WERI-Rb-1 (cell line): ENCODE data around the gene SASS6.

Experiments
- DNase-seq: peaks from one replicate; pipeline ENCODE4 v3.0.0-alpha.2; 2020
- H3K27ac ChIP-seq: fragments of 250-450 bp; sonication (Bioruptor Pico); 2 replicates; pipeline ENCODE4 v1.5.1; 2020; ENCODE audit warnings: mild to moderate bottlenecking, moderate library complexity
- H3K27me3 ChIP-seq: fragments of 250-450 bp; sonication (Bioruptor Pico); 2 replicates; pipeline ENCODE4 v1.5.1; 2021; ENCODE audit warnings: mild to moderate bottlenecking, low read depth, moderate library complexity; ENCODE audit not compliant: insufficient read depth, severe bottlenecking
- H3K36me3 ChIP-seq: fragments of 250-450 bp; sonication (Bioruptor Pico); 2 replicates; pipeline ENCODE4 v1.5.1; 2020; ENCODE audit warnings: mild to moderate bottlenecking, moderate library complexity
- H3K4me3 ChIP-seq: 2 replicates; pipeline ENCODE4 v1.5.1; 2011; ENCODE audit warnings: low read depth, mild to moderate bottlenecking, control low read depth, low read length
- H3K9me3 ChIP-seq: fragments of 250-450 bp; sonication (Bioruptor Pico); 2 replicates; pipeline ENCODE4 v1.5.1; 2021; ENCODE audit warnings: mild to moderate bottlenecking, moderate library complexity; ENCODE audit not compliant: severe bottlenecking
- TF ChIP-seq, protein P1 (sequence below): IDR thresholded peaks from 2 replicates; pipeline ENCODE4 v1.5.1; 2011; ENCODE audit warnings: low read depth, mild to moderate bottlenecking, control low read depth, inconsistent platforms, low read length

The SASS6 gene

DNA sequence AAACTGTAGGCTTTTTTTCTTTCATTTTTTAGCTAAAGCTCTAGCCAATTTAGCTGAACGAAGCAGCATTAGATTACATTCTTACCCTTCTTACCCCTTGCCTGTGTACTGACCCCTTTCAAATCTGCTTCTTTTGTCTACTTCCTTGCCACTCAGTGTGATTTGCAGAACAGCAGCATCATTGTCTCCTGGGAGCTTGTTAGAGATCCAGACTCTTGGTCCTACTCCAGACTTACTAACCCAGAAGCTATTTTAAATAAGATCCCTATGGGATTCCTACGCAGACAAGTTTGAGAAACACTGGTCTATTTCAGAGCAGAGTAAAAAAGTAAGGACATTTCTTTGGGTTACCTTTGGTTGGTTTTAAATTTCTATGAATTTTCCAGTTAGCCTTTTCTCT lies 31.5 kb upstream of the SASS6 start:
- Histone ChIP-seq H3K9me3 (no peaks in the 10 kb centered on the region), H3K27me3 (no peaks in the 10 kb centered on the region), H3K27ac (no peak overlapping the region), H3K36me3 (no peaks in the 10 kb centered on the region), H3K4me3 (no peak overlapping the region)
- TF ChIP-seq, protein P1, sequence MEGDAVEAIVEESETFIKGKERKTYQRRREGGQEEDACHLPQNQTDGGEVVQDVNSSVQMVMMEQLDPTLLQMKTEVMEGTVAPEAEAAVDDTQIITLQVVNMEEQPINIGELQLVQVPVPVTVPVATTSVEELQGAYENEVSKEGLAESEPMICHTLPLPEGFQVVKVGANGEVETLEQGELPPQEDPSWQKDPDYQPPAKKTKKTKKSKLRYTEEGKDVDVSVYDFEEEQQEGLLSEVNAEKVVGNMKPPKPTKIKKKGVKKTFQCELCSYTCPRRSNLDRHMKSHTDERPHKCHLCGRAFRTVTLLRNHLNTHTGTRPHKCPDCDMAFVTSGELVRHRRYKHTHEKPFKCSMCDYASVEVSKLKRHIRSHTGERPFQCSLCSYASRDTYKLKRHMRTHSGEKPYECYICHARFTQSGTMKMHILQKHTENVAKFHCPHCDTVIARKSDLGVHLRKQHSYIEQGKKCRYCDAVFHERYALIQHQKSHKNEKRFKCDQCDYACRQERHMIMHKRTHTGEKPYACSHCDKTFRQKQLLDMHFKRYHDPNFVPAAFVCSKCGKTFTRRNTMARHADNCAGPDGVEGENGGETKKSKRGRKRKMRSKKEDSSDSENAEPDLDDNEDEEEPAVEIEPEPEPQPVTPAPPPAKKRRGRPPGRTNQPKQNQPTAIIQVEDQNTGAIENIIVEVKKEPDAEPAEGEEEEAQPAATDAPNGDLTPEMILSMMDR: no peak
- no peak for DNase-seq

DNA sequence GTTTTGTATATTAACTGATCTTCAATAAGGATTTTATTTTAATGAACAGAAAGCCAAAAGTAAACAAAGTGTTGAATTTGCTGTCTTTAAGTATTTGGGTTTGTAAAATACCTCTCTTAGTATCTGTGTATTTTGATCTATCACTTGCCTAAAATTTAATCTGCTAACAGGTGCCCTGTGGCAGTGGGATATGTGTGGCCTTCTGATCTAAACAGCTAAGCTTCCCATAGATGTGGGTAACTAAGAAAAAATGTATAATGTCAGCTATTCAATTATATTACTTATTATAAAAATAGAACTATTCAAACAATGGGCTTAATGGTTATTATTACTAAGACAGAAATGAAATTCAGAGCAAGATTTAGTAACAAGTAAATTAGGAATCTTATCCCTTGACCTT lies 30.2 kb upstream of the SASS6 start:
- no peak for DNase-seq
- no peak overlapping the region for H3K4me3 ChIP-seq
- H3K27me3 ChIP-seq: no peaks in the 10 kb centered on the region

DNA sequence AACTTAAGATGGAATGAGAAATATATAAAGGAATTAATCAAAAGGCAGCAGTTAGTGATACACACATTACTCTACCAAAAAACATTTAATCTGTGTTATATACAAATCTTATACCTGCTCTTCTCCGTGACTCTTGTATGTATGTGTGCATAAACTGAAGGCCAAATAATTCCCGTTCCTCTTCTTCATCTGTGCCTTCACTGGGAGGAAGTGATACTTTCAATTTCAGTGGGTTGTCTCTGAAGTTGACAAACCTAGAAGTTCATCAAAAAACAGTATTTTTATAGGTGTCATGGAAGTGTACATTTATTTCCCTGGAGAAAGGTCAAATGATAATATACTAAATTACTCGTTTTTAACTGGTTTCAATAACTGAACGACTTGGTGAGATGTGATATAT lies 19.5 kb upstream of the SASS6 start:
- Histone ChIP-seq H3K36me3 (peaks cover 21% of the 10 kb centered on the region), H3K27ac (no peak overlapping the region), H3K9me3 (no peaks in the 10 kb centered on the region), H3K27me3 (no peaks in the 10 kb centered on the region), H3K4me3 (no peak overlapping the region)
- no peak for DNase-seq
- TF ChIP-seq, protein P1: no peak

More for the DNA sequence above, 30.2 kb upstream of the SASS6 start:
- no peaks in the 10 kb centered on the region for H3K9me3 ChIP-seq
- no peaks in the 10 kb centered on the region for H3K36me3 ChIP-seq
- TF ChIP-seq, protein P1: no peak
- no peak overlapping the region for H3K27ac ChIP-seq

GRCh38 chr1:100151679-100152078 lies 18.9 kb upstream of the SASS6 start:
- no peaks in the 10 kb centered on the region for H3K9me3 ChIP-seq
- H3K36me3 ChIP-seq: peaks cover 22% of the 10 kb centered on the region
- H3K27me3 ChIP-seq: no peaks in the 10 kb centered on the region
- DNase-seq: no peak
- TF ChIP-seq, protein P1: no peak
- no peak overlapping the region for H3K27ac ChIP-seq
- no peak overlapping the region for H3K4me3 ChIP-seq

DNA sequence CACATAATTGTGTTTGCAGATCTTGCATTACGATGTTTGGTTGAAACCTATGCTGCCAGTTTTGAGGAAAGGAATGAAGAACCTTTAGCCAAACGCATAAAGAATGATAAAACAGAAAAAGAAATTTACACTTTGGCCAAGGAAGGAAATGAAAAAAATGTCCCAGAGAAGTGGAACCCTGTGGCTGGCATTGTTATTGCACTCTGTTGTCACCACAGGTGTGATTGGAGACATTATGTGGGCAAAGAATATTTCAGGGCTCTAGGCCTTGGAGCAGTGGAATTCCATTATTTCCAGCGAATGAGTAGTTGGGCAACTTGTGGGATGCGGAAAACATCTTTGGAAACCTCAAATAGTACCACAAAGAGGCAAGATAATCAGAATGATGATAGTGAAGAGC lies 15.1 kb upstream of the SASS6 start:
- Histone ChIP-seq H3K9me3 (no peaks in the 10 kb centered on the region), H3K36me3 (peaks cover 47% of the 10 kb centered on the region), H3K27me3 (no peaks in the 10 kb centered on the region), H3K27ac (no peak overlapping the region), H3K4me3 (no peak overlapping the region)
- DNase-seq: no peak
- TF ChIP-seq, protein P1: no peak

- TF ChIP-seq, protein P1: no peak
- Histone ChIP-seq H3K9me3 (no peaks in the 10 kb centered on the region), H3K36me3 (peaks cover 48% of the 10 kb centered on the region), H3K27me3 (no peaks in the 10 kb centered on the region), H3K4me3 (no peak overlapping the region), H3K27ac (no peak overlapping the region)
- DNase-seq: no peak
Observed at GRCh38 chr1:100146958-100147357, 14.2 kb upstream of the SASS6 start.
